CD4-positive, alpha-beta T cell treated with Interleukin-6 for 4 hours (primary cell): ENCODE results near the gene RANBP3.

Experiments used
- DNase-seq: peaks from one replicate; pipeline ENCODE4 v3.0.0-alpha.2; 2020; ENCODE audit warnings: mixed read lengths

The RANBP3 gene

DNA sequence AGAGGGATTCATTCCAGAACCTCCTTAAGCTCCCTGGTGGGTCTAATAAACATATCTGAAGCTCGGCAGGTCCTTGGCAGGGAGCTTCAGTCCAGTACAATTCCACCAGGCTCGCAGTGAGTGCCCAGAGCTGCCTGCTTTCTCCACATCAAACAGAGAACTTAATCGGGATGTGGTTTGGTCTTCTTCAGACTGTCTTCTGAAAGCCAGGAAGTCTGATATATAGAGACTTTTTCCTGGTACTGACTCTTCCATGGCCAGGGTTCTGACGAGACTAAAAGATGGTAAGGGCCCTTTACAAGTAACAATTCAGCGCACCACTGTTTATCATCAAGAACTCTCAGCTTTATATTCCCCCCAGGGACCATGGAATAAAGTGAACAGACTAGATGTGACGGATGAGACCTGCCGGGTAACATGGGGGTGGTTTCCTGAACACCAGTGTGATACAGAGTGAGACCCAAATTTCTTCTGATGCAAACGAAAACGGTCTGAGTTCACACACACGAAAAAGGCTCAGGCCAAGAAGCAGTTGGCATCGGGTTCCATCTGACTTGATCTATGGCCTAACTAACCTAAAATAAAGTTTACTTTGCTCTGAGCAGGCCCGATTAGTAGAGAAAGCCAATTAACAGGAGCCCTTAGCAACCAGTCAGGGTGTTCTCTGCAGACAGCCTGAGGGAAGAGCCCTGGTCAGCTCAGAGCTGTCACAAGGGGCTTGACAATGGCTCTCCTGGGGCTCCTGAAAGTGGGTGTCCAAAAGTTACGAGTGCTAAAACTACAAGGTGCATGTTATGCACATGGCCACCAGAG is 29.0 kb downstream of the RANBP3 start:
- DNase-seq: peak; percentile 51

DNA sequence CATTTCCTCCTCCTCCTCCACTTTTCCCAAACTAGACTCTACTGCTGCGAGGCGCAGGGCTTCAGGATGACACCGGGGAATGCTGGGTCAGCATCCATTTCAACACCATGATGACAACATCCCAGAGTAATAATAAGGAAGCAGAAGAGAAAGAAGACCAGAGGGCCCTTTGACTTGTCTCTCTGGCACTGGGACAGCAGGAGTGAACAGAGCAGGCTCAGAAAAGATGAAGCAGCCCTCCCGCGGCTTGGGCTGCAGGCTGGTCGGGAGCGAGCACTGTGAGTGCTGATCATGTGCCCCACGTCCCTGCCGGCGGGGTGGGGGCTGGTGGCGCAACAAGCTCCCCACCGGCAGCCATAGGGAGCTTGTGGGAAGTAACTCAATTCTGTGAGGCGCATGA is 30.5 kb downstream of the RANBP3 start:
- DNase-seq: no peak

DNA sequence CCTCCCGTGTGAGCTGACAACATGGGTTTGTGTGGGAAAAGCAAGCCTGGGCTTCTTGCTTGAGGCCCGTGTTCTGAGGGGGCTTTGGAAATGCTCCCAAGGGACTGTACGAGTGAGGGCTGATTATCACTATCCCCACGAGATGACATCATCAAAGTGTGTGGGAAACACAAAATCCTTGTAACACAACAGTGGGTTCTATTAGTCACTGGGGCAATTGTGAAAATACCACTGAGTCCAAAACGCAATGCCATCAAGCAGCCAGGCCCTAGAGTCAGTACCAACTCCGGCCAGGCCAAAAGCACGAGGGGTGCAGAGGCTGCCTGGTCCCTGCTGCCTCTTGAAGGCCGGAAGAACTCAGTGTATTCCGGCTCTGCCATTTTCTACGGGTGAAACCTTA is 34.3 kb downstream of the RANBP3 start:
- no peak for DNase-seq

DNA sequence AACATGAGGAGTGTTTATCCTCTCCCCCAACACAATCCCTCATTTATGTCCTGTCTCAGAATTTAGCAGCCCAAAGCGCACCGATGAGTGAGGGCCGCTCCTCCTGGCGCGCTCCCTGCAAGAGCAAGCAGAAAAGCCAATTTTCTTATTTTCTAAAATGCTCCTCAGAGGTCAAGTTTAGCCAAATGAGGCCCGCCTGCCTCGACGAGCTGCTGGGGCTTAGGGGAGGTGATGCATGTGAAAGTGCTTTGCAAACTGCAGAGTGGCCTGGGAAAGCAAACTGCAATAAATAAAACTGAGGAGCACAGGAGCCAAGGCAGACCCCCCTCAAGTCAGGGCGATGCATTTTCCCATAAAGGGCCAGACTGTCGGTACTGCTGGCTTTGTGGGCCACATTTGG is 34.9 kb downstream of the RANBP3 start:
- DNase-seq: no peak

DNA sequence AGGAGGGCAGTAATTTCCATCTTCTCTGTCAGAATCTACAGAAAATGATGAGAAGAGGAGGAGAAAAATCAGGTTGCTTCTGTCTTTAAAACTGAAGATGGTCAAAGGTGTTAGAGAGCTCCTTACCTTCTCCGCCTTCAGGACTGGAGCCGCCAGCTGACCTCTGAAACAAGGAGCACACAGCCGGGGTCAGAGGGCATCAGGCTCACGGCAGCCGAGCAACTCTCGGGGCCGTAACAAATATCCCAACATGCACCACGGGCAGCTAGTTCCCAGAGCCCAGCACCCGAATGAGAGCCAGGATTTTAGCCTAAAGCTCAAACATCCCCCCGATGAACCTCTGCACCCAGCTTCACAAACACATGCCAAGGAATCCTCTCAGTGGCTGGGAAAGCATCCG is 36.3 kb downstream of the RANBP3 start:
- DNase-seq: no peak

DNA sequence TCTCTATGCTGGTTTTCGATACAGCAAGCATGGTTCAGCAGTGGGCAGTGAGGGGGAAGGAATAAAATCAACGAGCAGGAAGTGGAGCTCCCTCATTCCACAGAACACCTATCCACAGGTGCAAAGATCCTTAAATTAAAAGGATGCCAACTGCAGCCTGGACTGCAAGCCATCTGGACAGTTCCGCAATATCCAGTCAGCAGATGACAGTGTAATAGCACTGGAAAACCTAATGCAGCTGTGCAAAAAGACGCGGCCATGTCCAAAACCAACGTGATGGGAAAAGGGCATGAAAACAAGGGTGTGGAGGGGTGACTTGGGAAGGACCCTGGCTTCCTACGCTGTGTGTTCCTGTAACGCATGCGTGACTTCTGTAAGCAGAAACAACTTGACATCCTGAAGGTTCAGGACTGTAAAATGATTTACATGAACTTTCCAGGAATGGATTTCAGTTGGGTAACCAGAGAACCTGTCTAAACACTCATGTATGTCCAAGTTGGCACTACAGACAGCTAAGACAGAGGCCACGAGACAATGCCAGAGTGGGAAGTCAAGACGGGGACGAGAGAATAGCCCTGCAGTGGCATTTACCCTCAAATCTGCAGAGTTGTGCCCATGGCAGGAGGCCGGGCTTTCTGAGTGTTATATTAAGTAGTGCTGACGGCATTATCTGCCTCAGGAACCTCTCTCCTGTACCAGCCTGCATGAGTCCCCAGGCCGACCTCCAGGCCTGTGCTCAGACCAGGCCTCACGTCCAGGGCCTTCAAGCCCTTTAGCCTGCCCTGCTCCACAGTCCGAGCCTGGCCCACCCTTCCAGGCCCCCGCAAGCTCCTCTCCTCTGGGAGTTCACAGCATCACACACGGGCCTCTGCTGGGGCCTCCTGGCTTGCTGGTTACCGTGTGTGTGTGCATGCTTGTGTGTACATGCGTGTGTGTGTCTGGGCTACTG is 37.4 kb downstream of the RANBP3 start:
- no peak for DNase-seq

DNA sequence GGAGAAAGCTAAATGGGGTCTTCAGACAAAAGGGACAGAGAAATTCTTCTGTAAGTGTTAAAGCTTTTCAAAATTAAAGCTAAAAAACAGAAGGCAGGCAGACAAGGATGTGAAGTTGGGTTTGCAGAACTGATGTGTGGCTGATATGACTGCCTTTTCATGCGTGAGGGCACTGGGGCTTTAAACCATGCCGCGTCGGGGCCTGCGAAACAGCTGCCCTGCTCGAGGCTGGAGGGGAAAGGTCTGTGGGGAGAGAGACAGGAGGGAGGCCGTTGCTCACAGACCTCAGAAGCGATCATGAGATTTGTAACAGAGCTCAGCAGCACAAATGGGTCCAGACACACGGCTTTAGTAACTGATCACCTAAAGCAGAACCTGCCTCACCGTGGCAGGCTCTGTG is 40.4 kb downstream of the RANBP3 start:
- DNase-seq: no peak

DNA sequence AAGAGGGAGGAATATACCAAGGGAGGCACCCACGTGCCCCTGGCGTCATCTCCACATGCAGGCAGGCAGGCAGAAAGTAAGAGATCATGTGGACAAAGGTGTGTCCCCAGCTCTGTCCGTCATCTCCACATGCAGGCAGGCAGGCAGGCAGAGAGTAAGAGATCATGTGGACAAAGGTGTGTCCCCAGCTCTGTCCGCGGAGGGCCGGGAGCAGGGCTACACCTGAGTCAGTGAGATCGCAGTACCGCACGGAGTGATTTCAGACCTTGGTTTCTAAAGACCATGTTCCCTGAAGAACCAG is 41.7 kb downstream of the RANBP3 start:
- no peak for DNase-seq

DNA sequence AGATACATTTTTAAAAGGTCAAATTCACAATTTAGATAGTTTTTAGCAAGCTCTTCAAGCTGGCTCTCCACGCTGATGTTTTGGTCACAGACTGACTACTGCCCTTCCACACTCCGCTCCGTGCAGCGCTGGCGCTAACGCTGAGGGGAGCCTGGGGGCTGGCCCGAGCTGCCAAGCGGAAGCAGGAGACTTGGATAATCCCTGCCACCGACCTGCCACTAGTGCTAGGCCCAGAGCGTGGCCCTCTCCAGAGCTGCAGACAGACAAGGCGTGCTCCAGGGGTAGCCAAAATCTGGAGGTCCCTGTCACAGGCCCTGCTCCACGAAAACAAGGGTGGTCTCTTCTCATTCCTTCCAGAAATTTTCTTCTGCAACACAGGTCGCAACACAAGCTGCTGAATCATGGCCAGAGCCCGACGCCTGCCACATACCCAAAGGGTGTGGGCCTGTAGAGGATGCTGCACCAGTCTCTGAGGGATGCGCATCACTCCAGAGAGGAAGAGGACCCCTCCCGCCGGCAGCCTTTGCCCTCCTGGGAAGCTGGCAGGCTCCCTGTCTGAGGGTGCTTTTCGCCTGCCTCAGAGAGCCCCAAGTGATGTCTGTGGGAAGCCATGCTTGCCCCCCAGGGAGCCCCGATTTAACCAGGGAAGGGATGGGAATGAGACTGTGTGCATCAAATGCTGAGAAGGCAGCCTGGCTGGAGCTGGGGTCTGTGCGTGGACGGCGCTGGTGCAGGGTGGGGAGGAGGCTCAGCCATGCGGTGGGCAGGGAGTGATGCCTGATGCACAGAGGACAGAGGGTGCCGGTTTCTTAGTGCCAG is 42.3 kb downstream of the RANBP3 start:
- DNase-seq: no peak

DNA sequence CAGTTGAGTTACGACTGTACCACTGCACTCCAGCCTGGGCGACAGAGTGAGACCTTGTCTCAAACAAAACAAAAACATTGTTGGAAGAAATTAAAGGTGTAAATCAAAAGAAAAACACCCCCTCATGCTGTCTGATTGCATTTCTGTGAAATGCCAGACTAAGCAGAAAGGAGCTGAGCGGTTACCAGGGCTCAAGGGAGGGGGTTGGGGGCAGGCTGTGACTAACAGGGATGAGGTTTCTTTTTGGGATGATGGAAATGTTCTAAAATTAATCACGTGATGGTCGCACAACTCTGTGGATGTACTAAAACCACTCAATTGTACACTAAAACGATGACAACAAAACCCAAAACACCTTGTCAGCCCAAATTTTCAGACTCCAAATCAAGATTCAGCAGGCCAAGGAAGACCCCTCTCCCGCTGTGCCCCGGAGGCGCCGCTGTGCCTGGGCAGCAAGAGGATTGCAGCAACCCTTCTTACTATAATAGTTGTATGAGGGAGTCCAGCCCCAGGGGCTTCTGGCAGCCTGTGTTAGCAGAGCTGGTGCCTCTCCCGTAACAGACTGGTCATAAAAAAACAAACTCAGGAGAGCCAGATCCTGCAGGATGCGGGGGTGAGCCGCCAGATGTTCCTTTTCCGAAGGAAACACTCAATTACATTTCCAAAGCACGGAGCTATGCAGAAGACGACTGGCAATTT is 43.0 kb downstream of the RANBP3 start:
- DNase-seq: no peak

DNA sequence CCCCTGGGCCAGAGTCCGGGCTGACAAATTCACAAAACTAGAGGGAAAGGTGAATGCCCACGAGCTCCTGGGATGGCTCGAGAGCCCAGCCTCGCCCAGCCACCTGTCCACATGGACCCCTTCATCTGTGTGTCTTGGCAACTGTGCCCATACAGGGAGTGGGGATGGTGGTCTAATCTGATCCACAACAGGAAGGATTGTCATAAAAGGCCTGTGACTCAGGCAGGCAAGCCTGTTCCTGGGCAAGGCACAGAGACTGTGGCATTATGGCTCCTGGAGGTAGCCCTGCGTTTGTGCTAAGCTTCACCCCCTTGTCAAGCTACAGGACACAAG is 43.9 kb downstream of the RANBP3 start:
- DNase-seq: no peak

DNA sequence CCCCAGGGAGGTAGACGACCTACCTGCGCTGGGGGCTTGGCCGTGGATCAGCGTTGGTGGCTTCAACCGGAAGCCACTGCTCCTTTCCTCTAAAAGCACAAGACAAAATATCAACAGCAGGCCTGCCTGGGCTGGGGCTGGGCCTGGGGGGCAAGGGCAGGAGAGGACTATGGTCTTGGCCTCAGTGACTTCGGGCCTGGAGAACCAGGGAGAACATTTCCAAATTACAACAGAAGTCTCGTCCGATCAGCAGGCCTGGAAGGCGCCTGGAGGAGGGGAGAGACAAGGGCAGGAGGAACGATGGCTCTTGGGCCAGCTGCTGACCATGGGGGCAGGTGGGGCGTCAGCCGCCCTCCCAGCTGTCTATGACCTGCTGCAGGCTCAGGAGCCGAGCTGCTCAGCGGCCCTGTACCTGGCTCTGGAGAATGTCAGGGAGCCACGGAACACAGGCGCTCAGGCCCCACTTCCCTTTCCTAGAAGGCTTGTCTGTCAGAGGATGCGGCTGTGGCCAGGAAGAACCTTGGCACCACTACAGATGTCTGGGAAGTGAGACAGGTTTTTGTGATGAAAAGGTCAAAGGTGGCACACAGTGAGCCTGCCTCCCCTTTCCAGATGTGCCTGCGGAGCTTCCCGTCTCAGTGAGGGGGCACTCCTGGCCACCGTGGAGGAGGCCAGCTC is 44.4 kb downstream of the RANBP3 start:
- DNase-seq: no peak

DNA sequence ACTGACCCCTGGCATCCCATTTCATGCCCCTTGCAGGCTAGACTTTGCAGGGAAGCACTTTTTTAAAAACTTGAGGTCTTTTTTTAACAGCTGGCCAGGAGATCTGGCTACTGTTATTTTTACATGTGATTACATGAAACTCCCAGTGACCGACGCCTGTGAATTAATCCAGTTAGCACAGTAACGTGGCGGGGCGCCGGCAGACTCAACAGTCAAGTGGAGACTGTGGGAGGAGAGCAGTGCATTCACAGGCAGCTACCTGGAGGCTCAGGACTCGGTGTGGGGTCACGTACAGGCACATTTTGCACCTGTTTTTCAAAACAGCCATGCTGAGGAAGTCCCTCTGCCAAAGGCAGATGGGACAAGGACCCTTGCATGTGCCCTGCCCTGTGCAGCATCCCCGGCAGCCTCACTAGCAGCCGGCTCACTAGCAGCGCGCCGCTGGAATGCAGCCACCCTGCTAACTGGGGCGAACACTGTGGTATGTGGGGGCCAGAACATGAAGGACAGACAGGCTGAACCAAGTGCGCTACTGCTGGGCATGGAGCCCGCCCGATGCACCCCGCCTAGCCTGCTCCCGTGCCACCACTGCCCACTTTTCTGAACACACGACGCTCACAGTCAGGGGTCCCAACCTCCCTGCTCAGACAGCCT is 45.2 kb downstream of the RANBP3 start:
- DNase-seq: no peak

DNA sequence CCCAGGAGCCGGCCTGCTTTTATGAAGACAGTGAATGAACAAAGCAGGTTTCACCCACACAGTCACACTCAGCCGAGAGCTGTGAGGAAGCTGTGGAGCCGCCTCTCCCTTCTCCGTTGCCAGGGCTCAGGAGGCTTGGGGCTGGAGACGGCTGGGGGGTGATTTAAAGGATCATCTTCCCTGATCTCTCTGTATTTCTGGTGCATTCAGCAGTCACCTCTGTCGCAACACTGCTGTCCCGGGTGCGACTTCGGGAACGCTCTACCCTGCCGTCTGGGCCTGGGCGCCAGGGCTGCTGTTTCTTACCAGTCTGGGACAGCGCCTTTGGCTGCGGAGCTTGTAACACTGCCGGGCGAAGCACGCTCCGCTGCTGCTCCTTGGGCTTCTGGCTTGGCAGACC is 45.8 kb downstream of the RANBP3 start:
- DNase-seq: no peak

DNA sequence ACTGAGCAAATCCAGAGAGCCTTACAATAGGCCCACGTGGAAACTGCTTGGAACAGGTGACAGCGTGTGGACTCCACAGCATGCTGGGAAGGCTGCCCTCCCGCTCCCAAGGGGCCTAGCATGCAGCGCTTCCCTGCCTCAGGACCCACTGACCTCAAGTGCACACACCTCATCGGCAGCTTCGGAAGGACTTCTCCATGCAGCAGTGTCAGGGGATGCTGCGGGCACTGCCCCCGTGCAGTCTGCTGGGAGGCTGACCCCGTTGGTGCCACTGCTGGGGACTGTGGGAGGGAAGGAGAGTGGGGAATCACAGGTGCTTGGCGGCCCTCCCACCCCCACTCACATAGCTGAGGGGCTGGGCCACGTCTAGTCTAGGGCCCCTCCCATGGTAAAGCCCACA is 46.7 kb downstream of the RANBP3 start:
- DNase-seq: no peak

DNA sequence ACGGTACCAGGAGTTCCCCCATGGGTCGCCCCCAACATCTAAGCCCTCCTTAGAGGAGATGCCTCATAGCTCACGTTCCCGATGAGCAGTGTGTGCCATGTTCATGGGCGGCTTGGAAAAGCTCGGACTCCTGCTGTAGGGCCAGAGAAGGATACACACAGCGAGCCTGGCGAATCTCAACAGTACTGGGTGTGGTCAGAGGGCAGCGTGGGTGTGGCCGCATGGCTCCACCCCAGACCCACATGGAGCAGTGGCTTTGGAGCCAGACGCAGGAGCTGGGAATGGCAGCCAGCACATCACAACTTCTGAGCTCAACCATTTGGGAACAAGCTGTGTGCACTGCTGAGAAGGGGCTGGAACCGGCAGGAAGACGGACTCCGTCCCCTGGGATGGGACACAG is 48.3 kb downstream of the RANBP3 start:
- no peak for DNase-seq

DNA sequence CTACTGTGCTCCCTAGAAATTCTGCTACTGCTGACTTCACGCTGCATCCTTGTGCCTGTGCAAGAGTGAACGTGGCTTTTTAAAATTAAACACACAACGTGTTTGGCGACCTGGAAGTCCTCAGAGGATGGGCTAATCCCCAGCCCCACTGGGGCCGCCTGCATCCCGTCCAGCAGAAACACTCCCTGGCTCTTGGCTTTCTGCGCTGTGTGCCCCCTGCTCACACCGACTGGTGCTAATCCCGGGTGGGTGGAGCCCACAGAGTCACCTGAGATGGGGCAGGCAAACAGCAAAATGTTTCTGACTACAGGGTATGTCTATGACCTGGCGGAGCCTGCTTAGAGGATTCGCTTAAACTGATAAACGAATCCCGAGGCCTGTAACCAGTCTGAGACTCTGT is 48.8 kb downstream of the RANBP3 start:
- no peak for DNase-seq

DNA sequence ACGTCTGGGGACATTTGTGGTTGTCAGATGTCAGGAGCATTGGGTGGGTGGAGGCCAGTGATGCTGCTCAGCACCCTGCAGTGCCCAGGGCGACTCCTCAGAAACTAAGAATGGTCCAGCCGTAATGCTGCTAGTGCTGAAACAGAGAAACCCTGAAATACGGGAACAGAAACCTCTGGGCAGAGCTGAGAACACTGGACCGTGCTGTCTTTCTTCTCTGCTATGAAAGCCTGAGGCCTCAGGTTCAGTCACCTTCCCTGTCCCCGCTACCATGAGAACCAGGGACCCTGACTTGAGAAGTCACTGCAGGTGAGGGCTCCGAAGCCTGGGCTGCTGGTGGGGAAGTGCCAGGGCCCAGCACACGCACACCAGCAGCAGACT is 50.5 kb downstream of the RANBP3 start:
- DNase-seq: no peak

DNA sequence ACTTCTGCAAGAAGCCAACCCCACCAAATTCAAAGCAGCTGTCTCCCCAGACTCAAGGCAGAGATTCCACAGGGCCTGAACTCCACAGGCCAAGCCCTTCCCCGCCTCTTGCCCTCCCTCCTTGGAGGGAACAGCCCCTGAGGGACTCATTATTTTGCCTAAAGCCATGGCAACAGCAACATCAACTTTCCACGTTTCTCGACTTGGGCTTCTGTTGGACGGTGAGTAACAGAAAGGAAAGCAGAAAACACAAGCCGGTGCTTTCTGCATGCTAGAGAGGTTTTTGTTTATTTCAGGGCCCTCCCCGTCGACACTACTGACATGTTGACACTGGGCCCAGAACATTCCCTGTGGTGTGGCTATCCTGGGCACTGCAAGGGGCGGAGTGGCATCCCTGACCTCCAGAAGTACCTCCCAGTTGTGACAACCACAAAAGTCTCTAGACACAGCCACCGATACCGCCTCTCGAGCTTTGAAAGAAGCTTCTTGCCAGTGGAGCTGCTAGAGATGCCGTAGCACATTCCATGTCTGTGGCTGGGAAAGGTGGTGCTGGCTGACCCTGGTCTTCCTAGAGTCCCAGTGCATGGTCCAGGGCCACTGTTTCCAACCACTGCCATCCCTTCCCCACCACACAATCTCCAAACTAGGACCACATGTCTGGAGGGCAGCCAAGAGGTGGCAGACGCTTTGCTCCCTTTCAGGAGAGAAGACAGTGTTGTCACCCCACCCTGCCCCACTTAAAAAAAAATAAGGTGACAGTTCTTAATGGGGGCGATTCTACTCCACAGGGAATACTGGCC is 51.1 kb downstream of the RANBP3 start:
- DNase-seq: no peak

DNA sequence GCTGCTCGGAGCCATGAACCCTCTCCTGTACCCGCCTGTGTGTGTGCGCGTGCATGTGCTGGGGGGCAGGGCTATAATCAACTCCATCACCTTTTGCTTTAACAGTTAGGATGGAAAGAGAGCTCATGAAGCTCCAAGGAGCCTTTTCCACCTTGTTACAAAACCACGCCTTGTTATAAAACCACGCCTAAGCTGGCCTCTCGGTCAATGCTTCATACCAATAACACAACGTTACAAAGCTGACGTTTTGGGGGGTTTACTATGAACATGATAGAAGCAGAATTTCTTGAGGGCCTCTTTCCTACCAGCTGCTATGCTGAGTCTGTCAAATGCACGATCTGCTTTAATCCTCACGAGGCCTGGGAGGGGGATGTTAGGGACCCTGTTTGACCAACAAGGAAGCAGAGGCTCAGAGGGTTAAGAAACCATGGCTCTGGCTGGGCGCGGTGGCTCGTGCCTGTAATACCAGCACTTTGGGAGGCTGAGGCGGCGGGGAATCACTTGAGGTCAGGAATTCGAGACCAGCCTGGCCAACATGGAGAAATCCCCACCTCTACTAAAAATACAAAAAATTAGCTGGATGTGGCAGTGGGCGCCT is 52.0 kb downstream of the RANBP3 start:
- no peak for DNase-seq

DNA sequence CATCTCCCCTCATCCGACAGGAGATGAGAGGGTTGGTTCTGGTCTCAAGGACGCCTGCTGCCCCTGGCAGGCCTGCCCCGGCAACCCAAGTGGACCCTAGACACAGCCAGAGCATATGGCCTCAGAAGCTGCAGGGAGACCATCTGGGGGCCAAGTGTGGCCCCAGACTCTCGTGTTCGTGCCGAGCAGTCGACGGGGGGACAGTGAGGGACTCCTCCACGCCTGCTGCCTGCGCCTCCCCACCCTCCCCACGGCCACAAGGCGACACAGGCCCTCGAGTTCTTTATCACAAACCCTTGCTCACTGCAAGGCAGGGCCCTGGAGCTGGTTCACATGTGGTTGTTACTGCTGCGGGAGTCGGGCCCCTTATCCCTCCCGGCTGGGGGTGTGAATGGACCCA is 54.6 kb downstream of the RANBP3 start:
- no peak for DNase-seq
